ENCODE results near the gene PCED1B. TPM values are rescaled to one million over a fixed set of nuclear protein-coding genes. Genes with fewer than 3 reads are reported as not detected.
"Not testable (repeated sequence)": the region's sequence is repeated elsewhere in the genome, so short reads cannot be mapped to it uniquely, and the experiment has no call there.

The PCED1B gene
- total RNA-seq, 3 donors from 2014 or later: 1.6 to 6.2 (median 5.1) TPM

GRCh38 chr12:47041327-47041726 is 38.1 kb upstream of the PCED1B start:
- TF ChIP-seq POLR2A (IDR thresholded peaks at IDR 0.05) (no peak), CTCF (IDR thresholded peaks at IDR 0.05) (no peak), POLR2AphosphoS5 (IDR thresholded peaks at IDR 0.05) (no peak)
- Histone ChIP-seq H3K4me1 (no peaks in the 10 kb centered on the region), H3K27ac (no peak overlapping the region), H3K36me3 (no peaks in the 10 kb centered on the region), H3K4me3 (no peak overlapping the region), H3K9me3 (no peaks in the 10 kb centered on the region), H3K27me3 (no peaks in the 10 kb centered on the region)
- DNase-seq (ENCODE audit: low spot score in 2 of 2): no peak
- intact Hi-C loops (cut with DNase I; ENCODE audit: low total_unique reads): no loop called here

GRCh38 chr12:47048541-47048940 is 30.9 kb upstream of the PCED1B start:
- peaks cover 12 to 18% of the 10 kb centered on the region in 2 donors for H3K9me3 ChIP-seq
- H3K4me1 ChIP-seq: no peaks in the 10 kb centered on the region
- intact Hi-C loops (cut with DNase I; ENCODE audit: low total_unique reads): no loop called here
- no peaks in the 10 kb centered on the region for H3K27me3 ChIP-seq
- DNase-seq (ENCODE audit: low spot score in 2 of 2): no peak
- H3K4me3 ChIP-seq: no peak overlapping the region
- no peak overlapping the region for H3K27ac ChIP-seq
- H3K36me3 ChIP-seq: no peaks in the 10 kb centered on the region
- TF ChIP-seq POLR2A (IDR thresholded peaks at IDR 0.05) (no peak), CTCF (IDR thresholded peaks at IDR 0.05) (no peak), POLR2AphosphoS5 (IDR thresholded peaks at IDR 0.05) (no peak)

- not testable (repeated sequence) for H3K36me3 ChIP-seq; H3K27me3 ChIP-seq; H3K4me1 ChIP-seq; H3K4me3 ChIP-seq; DNase-seq (ENCODE audit: low spot score in 2 of 2); H3K27ac ChIP-seq
- H3K9me3 ChIP-seq: peaks cover 12 to 18% of the 10 kb centered on the region in 2 donors
- intact Hi-C loops (cut with DNase I; ENCODE audit: low total_unique reads): loop anchor here (10.0 kb wide), 1 partner anchor 354 kb away; no protein-coding TSS in a partner anchor
Measured at GRCh38 chr12:47051291-47051690, 28.1 kb upstream of the PCED1B start.

GRCh38 chr12:47052274-47052673 is 27.1 kb upstream of the PCED1B start:
- Histone ChIP-seq H3K4me1 (no peaks in the 10 kb centered on the region), H3K36me3 (no peaks in the 10 kb centered on the region), H3K27ac (no peak overlapping the region), H3K27me3 (no peaks in the 10 kb centered on the region), H3K4me3 (no peak overlapping the region), H3K9me3 (peaks cover 12 to 21% of the 10 kb centered on the region in 2 donors)
- TF ChIP-seq CTCF (IDR thresholded peaks at IDR 0.05): no peak
- TF ChIP-seq POLR2A (IDR thresholded peaks at IDR 0.05): no peak
- no peak for TF ChIP-seq POLR2AphosphoS5 (IDR thresholded peaks at IDR 0.05)
- intact Hi-C loops (cut with DNase I; ENCODE audit: low total_unique reads): loop anchor here (10.0 kb wide), 1 partner anchor 353 kb away; no protein-coding TSS in a partner anchor
- DNase-seq (ENCODE audit: low spot score in 2 of 2): no peak

- no peak overlapping the region for H3K27ac ChIP-seq
Measured at GRCh38 chr12:47053961-47054360, 25.5 kb upstream of the PCED1B start.

More at GRCh38 chr12:47053961-47054360, 25.5 kb upstream of the PCED1B start:
- Histone ChIP-seq H3K9me3 (peaks cover 12 to 21% of the 10 kb centered on the region in 2 donors), H3K36me3 (no peaks in the 10 kb centered on the region), H3K27me3 (no peaks in the 10 kb centered on the region), H3K4me3 (no peak overlapping the region), H3K4me1 (no peaks in the 10 kb centered on the region)
- TF ChIP-seq POLR2AphosphoS5 (IDR thresholded peaks at IDR 0.05): no peak
- TF ChIP-seq POLR2A (IDR thresholded peaks at IDR 0.05): no peak
- TF ChIP-seq CTCF (IDR thresholded peaks at IDR 0.05): no peak
- intact Hi-C loops (cut with DNase I; ENCODE audit: low total_unique reads): loop anchor here (10.0 kb wide), 1 partner anchor 351 kb away; no protein-coding TSS in a partner anchor
- DNase-seq (ENCODE audit: low spot score in 2 of 2): no peak
